Skin epidermis (tissue), 12 donors: ENCODE data around the gene IP6K3.

ENCODE experiments used
- H3K27ac ChIP-seq, 21 experiments: fragments of 200-600 bp; sonication (generic) in 11 of 21; one replicate each; pipeline ENCODE4 v1.5.0; 2020; ENCODE audit warnings: mild to moderate bottlenecking in 3 of 21, inconsistent platforms in 2 of 21, moderate library complexity in 2 of 21
- H3K4me3 ChIP-seq, 7 experiments: fragments of 200-600 bp; sonication (generic) in 2 of 7; one replicate each; pipeline ENCODE4 v1.5.0; 2020; ENCODE audit warnings: inconsistent platforms in 2 of 7, mild to moderate bottlenecking in 2 of 7, moderate library complexity in 1 of 7

Gene IP6K3

DNA sequence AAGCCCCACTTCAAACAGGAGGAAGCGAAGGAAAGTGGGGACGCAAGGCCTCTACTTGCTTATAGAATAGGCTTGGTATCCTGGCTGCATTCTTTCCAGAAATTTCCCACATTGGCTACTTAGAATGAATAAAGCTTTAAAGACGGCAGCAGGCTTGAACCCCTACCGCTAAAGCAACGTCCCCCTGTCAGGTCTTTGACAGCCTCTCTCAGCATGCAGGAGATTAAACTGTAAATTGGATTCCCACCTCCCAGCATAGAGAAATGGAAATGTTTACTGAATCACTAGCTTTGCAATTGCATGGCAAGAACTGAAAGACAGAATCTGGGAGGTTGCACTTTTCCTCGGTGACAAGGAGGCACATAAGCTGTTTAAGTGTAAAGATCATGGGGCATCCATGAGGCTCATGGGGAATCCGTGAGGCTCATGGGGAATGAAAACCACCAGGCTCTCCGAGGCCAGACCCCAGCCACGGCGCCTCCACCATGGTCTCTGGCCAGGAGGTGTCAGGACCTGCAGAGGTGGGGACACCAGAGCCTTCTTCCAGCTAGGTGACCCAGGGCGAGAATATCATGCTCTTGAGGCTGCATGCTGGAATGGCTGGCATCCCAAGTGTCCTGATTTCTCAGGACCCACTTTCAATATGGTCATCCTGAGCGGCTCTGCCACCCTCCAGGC lies 31.9 kb upstream of the IP6K3 start:
- no peak overlapping the region for H3K4me3 ChIP-seq
- H3K27ac ChIP-seq: no peak overlapping the region

DNA sequence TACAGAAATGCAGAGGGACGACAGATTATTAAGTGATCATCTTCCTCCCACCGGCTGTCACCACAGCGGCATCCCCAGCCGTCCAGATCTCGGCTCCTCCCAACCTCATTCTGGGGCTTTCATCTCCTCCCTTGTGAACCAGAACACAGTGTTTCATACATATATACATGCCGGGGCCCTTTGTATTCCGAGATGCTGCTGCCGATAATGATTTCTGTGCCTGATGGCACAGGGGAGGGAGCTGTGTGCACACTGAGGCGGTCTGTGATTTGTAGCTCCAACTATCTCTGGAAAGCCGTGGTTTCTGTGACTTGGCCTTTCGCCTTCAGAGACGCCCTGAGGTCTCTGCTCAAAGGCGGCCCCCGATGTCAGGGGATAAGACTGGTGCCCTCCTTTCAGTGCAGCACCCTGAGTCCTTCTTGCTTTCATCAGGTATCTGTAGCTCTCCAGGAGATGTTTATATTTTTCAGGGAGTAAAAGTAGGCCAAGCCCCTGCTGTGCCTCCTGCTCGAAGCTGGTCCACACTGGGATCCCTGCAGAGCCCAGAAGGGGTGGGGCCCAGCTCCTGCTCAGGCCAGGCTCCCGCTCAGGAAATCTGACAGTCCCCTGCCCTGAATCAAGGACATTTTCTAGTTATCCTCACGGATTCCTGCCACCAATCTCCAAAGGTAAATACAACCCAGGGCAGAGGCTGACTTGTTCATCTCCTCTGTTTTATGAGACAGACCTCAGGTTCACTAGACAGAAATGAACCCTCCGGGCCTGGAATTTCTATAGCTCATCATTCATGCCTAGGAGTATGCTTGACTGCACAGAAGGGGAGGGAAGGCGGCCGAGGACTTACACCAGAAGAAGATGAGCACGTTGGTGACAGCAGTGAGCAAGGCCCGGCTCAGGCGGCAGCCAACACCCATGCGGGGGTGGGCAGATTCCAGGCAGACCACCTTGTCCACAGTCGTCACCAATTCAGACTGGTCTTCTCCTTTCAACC lies 31.0 kb upstream of the IP6K3 start:
- H3K27ac ChIP-seq: no peak overlapping the region

DNA sequence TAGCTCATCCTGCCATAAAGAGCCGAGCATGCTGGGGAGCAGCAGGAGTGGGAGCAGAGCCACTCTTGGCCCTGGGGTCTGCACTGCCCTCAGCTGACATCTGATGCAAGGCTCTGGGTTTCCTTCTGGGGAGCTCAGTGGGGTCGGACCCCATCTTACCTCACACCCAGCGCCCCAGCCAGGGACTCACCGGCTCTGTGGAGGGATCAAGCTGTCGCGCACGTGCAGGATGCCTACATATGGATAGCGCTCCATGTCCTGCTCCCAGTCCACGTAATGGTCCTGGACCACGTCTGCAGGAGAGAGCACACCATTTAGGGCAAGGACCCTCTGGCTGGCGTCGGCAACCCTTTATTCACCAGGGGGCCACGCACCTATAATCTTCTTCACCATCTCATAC lies 30.1 kb upstream of the IP6K3 start:
- no peak overlapping the region for H3K27ac ChIP-seq
- no peak overlapping the region for H3K4me3 ChIP-seq

More for the DNA sequence above, 31.0 kb upstream of the IP6K3 start:
- no peak overlapping the region for H3K4me3 ChIP-seq

DNA sequence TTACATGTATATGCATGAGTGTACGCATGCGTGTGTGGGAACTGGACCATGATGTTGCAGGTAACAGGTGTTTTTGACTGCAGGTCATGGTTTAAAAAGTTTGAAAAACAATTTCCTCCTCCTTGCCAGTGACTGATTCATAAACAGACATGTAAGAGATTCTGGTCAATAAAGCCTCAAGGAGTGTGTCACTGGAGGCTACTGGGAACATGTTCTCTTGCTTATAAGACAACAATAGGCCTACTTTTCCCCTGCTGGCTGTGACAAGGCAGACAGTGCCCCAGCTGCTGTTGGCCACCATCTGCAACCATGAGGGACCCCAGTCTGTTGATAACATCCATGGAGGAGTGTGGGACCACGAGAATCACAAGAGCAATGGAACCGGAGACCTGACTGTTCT lies 29.5 kb upstream of the IP6K3 start:
- H3K27ac ChIP-seq: no peak overlapping the region
- no peak overlapping the region for H3K4me3 ChIP-seq

DNA sequence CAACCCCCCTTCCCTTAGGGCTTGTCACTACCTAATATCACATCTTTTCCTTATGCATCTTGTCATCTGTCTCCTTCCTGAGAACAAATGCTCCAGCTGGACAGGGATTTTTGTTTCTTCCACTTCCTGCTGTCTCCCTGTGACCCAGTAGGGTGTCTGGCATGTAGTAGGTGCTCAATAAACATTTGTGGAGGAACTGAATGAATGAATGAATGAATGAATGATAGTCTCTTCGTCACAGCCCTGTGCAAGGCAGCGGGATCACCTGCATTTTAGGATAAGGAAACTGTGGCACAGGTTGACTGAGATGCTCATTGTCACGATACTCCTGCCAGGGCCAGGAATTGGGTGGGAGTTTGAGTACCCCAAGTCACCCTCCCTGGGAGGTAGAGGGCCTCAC lies 28.1 kb upstream of the IP6K3 start:
- Histone ChIP-seq H3K27ac (no peak overlapping the region), H3K4me3 (no peak overlapping the region)

DNA sequence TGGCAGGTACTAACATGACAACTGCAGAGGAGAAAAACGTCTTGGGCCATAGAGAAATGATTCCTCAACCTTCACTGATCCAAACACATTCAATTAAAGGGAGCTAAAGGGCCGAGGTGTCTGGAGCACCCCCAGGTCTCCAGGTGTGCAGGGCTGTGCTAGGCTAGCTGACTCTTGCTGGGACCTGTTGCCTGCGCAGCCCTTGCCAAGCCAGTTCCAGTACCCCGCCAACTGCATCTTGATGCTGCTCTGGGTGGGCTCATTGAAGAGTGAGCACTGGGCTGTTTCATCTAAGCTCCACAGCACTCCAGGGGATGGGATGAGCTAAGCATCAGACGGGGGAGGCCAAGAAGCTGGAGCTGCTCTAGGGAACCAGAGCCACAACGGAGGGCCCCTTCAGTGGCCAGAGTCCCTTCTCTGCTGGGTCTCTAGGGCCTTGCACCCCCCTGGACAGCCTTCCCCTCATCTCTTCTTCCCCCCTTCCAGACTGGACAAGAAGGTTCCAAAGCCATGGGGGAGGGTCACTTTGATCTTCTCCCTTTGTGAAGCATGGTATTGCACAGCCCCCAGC lies 26.3 kb upstream of the IP6K3 start:
- Histone ChIP-seq H3K4me3 (no peak overlapping the region), H3K27ac (peak overlapping the region in 10 of 21 experiments; percentile 18 to 87 (median 61))

DNA sequence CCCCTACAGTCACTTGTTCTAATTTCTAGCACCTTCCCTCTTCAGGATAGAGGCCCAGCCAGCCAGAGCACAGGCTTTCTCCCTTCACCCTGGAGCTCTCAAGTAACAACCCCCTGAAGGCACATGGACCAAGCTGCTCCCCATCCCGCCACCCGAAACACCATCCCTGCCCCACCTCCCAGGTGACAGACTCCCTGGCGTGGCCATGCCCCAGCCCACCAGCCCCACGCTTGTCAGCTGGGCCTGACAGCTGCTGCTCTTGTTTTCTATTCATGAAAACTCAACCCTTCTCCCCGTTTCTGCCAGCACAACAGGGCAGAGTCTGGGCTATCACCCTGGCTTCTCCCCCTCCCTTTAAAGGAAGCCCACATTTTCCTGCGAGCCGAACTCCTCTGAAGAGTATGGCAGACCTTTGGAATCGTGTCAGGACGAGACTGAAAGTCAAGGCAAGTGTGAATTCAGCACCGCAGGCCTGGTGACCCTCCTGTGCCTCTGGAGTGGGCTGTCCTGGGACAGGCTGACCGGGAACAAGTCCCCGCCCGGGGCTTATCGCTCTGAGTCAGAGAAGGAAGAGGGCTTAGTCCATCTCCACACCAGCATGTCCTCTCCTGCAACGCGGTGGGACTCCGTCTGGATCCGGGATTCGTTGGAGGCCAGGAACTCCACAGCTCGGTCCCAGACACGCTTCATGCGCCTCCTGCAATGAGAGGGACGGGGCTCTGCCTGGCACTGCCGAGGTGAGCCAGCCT lies 25.6 kb upstream of the IP6K3 start:
- peak overlapping the region in 20 of 21 experiments; percentile 2 to 87 (median 62) for H3K27ac ChIP-seq
- no peak overlapping the region for H3K4me3 ChIP-seq

DNA sequence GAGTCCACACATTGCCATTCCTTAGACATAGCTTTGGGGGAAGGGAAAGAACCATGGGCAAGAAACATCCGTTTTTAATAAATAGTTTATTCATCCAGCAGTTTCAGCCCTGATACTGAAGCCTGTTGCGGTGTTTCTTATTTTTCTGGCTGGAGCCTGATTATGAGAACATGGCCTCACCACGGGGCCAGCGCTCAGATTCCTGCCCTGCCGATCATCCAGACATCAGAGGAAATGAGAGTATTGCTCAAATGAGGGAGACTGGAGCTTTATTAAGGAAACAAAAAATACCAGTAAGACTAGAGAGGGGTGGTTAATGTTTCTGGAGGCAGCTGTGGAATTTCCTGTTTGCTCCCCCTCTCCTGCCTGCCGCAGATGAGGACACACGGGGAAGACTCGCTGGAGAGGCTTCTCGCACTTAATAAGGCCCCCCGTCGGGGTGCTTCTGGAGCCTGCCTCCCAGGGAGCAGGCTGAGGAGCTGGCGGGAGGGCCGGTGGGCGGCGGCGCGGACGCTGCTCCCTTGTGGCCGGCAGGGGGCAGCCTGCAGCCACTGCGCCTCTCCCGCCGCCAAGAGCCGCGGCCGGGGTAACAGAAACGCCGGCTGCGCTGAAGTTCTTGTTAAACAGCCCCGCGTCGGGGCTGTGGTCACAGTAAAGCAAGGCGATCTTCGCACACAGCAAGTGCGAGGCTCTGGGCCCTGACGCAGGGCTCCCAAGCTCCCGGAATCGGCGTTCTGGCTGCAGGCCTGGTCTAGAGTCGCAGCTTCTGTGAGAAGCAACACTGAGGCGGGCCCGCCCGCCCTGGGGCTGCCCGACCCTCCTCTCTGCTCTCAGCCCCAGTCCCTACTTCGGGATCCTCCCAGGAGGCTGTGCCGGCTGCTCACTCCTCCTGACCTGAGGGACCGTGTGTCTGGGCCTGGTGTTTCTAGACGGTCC lies 24.7 kb upstream of the IP6K3 start:
- Histone ChIP-seq H3K27ac (peak overlapping the region in 20 of 21 experiments; percentile 3 to 87 (median 62)), H3K4me3 (no peak overlapping the region)

DNA sequence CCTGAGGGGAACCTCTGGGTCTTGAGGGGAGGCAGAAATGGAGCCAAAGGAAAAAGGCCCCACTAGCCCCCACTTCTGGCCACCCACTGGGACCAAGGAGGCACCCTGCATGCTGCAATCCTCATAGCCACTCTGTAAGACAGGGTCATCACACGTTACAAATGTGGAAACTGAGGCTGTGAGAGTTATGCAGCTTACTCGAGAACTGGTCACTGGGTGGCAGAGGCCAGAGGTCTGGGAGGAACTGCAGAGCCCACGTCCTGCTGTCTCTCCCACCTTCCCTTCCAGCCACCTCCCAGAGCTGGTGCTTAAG lies 24.1 kb upstream of the IP6K3 start:
- H3K27ac ChIP-seq: peak overlapping the region in 19 of 21 experiments; percentile 3 to 87 (median 53)
- no peak overlapping the region for H3K4me3 ChIP-seq

DNA sequence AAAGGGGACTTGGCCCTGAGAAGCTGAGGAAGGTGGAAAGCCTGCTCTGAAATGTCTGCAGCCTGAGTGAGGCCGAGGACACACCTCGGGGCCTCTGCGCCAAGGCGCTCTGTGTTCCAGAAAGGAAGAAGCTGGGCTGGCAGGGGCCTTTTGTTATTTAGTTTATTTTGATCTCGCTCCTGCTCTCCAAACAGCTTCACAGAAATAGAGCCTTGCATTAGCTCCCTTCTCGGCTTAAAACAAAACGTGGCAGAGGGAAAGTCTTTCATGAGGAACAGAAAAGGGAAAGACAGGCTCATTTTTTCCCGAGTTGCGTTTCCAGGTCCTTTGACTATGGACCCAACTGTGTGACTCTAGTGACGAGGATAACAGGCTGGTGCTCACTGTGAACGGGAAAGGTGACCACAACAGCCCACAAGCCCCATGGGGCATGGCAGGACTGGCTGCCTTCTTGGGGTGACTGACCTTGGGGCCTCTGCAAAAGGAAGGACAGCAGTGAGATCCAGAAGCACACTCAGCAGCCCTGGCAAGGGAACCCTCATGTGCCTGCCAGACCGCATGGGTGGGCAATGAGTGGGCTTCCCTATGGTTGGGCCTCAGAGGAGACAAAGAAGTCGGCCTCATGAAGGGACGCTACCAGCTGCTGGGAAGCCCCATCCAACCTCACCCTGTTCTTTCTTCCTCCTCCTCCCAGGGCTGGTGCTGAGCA lies 23.6 kb upstream of the IP6K3 start:
- Histone ChIP-seq H3K4me3 (no peak overlapping the region), H3K27ac (peak overlapping the region in 19 of 21 experiments; percentile 3 to 87 (median 51))

DNA sequence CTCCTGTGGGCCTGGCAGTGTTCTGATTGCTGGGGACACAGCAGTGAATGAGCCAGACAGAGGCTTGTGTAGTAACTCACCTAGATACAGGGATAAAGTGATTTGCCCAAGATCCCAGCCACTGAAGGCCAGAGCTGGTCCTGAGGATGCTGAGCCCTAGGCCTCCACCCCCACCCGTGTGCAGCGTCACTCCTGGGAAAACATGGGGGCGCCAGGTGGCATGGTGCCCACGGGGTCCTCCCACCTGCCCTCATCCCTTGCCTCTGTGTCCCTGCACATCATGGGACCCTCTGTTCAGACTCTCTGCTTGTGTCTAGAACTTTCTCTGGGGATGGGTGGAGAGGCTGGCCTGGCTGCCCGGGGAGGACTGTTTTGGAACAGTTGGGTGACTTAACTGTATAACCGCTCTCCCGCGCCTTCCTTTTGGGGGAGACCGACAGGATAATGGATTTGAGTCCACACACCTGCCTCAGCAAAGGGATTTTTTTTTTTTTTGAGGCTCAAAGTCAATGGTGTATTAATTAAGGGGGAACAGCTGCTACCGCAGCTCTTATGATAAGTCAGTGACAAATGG lies 22.6 kb upstream of the IP6K3 start:
- H3K27ac ChIP-seq: peak overlapping the region in 1 of 21 experiments; percentile 34
- H3K4me3 ChIP-seq: no peak overlapping the region

DNA sequence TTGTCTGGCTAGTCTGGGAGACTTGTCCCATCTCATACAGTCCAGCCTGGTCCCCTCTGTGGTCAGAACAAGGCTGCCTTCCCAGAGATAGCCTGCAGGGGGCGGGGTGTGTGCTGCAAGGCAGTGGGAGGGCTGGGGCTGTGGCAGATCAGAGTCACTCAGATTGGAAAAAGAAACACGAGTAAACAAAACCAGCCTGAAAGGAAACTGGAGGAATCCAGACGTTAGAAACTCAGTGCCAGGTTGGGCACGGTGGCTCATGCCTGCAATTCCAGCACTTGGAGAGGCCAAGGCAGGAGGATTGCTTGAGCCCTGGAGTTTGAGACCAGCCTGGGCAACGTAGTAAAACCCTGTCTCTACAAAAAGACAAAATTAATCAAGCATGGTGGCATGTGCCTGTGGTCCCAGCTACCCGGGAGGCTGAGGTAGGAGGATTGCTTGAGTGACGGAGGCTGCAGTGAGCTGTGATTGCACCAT lies 22.0 kb upstream of the IP6K3 start:
- no peak overlapping the region for H3K27ac ChIP-seq
- H3K4me3 ChIP-seq: no peak overlapping the region

DNA sequence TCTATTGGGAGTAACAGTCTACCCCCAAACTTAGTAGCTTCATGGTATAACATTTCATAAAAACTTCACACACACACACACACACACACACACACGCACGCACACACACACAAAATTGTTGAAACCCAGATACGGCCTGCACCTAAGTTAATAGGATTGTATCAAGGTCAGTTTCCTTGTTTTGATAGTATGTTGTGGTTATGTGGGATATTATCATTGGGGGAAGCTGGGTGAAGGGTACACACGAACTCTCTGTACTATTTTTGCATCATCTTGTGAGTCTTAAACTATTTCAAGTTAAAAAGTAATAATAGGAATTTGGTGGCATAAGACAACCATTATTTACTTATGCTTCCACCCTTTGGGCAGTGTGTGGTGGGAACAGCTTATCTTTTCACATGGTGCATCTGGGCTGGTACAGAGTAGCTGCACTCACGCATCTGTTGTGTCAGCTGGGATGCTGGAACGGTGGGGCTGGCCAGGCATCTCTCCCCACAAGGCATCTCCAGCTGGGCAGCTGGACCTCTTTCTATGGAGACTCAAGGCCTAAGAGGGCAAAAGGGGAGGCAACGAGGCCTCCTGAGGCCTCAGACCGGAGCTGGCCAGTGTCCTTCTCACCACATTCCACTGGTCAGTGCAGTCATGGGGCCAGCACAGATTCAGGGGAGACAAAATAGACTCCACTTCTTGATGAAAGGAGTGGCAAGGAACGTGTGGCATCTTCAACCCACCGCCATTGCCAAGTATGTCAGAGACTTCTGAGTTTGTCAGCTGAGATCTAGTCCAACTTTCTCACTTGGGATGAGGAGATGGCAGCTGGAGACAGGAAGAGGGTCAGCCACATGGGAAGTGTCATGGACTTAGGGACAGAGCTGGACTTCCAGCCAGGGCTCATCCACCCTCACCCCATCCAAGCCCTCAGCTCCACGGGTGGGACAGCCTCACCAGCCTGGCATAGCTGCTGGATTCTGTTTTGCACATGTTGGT lies 20.5 kb upstream of the IP6K3 start:
- H3K4me3 ChIP-seq: no peak overlapping the region
- no peak overlapping the region for H3K27ac ChIP-seq

DNA sequence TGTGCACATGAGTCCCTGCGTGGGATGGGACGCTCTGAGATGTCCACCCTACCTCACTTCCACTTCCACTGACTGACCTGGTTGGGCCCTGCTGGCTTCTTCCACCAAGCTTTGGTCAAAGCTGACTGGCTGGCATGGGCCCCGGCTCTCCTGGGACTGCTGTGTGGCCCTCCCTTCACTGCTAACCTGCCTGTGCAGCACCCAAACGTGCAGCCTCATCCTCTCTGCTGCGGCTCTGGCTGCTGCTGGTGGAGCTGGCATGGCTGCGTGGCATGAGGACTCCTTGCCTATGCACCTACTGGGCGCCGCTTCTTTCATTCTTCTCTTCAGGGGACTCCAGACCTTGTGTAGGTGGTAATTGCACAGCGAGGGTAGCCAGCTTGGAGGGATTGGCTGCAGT lies 18.7 kb upstream of the IP6K3 start:
- H3K4me3 ChIP-seq: no peak overlapping the region
- H3K27ac ChIP-seq: no peak overlapping the region

DNA sequence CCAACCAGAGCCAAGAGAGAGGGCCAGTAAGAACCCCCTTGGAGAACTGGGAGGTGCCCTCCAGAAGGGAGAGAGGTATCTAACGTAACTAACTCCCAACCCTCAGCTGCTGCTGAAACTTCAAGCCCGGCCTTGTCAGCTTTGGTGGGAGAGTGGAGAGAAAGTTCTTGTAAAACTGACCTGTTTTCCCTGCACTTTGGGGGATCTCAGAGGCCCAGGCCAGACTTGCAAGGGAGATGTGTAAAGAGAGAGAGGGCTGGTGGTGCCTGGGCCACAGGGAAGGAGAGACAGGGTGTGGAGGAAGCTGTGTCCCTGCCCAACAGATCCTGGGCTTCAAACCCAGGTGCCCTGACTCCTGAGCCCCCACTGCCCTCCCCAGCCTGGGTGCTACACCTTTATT lies 17.3 kb upstream of the IP6K3 start:
- no peak overlapping the region for H3K4me3 ChIP-seq
- no peak overlapping the region for H3K27ac ChIP-seq

DNA sequence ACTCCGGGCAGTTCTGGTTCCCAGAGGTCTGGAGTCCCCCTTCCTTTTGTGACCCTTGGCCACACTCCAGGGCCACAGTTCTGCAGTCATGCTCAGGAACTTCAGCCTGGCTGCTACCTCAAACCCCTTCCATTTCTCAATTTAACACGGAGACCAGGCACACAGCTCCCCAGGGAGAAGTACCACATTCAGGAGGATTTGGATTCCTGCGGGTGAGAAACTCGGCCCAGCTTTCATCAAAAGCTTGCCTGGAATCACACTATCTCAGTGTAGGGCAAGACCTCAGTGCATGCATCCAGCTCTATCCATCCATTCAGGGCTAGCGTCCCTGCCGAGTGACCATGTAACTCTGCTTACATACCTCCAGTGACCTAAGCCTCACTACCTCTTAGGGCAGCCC lies 16.8 kb upstream of the IP6K3 start:
- Histone ChIP-seq H3K4me3 (no peak overlapping the region), H3K27ac (no peak overlapping the region)

DNA sequence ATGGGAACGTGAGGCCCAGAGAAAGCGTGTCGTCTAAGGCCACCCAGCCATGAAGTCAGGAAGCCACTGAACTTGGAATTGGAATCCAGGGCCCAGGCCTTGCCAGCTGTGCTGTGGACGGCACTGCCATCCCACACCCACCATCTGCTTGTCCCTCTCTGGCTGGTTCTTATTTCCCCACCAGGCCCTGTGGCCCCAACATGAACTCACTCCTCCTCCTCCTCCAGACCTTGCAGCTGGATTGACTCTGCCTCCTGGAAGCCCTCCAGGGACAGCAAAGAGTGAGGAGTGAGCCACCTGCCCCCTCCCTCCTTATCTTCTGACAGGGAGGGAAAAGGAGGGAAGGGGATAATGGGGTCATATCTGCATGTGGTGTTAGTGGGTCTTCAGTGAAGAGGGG lies 16.0 kb upstream of the IP6K3 start:
- Histone ChIP-seq H3K4me3 (no peak overlapping the region), H3K27ac (no peak overlapping the region)
